Endothelial cell (in vitro differentiated cells): Measurements from ENCODE around the gene PAGE3. TPM values are rescaled to one million over a fixed set of nuclear protein-coding genes. Genes with fewer than 3 reads are reported as not detected.

Experiments
- DNase-seq: peaks from one replicate; pipeline ENCODE4 v3.0.0; 2021; ENCODE audit warnings: low spot score
- H3K27ac Mint-ChIP-seq: one replicate; pipeline ENCODE4 v1.8.0; 2021; ENCODE audit warnings: mixed read lengths, inconsistent platforms; ENCODE audit not compliant: unreplicated experiment
- H3K27me3 Mint-ChIP-seq: one replicate; pipeline ENCODE4 v1.8.0; 2021; ENCODE audit warnings: mild to moderate bottlenecking, moderate library complexity, mixed read lengths, inconsistent platforms; ENCODE audit not compliant: unreplicated experiment
- H3K36me3 Mint-ChIP-seq: one replicate; pipeline ENCODE4 v1.8.0; 2021; ENCODE audit warnings: mild to moderate bottlenecking, low read depth, mixed read lengths, inconsistent platforms; ENCODE audit not compliant: unreplicated experiment
- H3K4me1 Mint-ChIP-seq: one replicate; pipeline ENCODE4 v1.8.0; 2021; ENCODE audit warnings: mild to moderate bottlenecking, mixed read lengths, inconsistent platforms; ENCODE audit not compliant: unreplicated experiment
- H3K4me3 Mint-ChIP-seq: one replicate; pipeline ENCODE4 v1.8.0; 2021; ENCODE audit warnings: mild to moderate bottlenecking, mixed read lengths, inconsistent platforms; ENCODE audit not compliant: unreplicated experiment
- H3K9me3 Mint-ChIP-seq: one replicate; pipeline ENCODE4 v1.8.0; 2021; ENCODE audit warnings: mixed read lengths, inconsistent platforms; ENCODE audit not compliant: unreplicated experiment
- total RNA-seq: library from RNA; stranded (reverse); fragmentation: NEBNext Ultra II Directional; extraction: Animal tissue kit (Norgen Biotek cat#: 25700); gene quantifications from one replicate; pipeline ENCODE4 v1.2.1, GENCODE V29; 2021; ENCODE audit not compliant: unreplicated experiment
- TF ChIP-seq, protein P1 (sequence below): fragments of 200-600 bp; sonication (generic); IDR thresholded peaks from one replicate; pipeline ENCODE4 v1.5.0; 2021; ENCODE audit warnings: antibody characterized with exemption; ENCODE audit not compliant: unreplicated experiment

The PAGE3 gene
- total RNA-seq, 1 donor from 2014 or later, result not detected

DNA sequence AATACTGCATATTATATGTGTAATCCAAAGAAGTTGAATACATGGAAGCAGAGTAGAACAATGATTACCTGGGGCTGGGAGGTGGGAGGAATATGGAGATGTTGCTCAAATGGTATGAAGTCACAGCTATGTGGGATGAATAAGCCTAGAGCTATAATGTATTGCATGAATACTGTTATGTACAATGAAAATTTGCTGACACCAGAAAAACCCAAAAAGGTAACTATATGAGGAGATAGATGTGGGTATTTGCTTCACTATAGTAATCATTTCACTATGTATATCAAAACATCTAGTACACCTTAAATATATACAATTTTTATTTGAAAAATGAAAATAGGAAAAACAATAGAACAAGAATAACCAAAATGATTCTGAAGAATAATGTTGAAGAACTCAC is 11.2 kb downstream of the PAGE3 start:
- no peaks in the 10 kb centered on the region for H3K36me3 Mint-ChIP-seq
- no peaks in the 10 kb centered on the region for H3K9me3 Mint-ChIP-seq
- H3K4me1 Mint-ChIP-seq, result no peaks in the 10 kb centered on the region
- no peak overlapping the region for H3K4me3 Mint-ChIP-seq
- no peak overlapping the region for H3K27ac Mint-ChIP-seq
- TF ChIP-seq, protein P1, sequence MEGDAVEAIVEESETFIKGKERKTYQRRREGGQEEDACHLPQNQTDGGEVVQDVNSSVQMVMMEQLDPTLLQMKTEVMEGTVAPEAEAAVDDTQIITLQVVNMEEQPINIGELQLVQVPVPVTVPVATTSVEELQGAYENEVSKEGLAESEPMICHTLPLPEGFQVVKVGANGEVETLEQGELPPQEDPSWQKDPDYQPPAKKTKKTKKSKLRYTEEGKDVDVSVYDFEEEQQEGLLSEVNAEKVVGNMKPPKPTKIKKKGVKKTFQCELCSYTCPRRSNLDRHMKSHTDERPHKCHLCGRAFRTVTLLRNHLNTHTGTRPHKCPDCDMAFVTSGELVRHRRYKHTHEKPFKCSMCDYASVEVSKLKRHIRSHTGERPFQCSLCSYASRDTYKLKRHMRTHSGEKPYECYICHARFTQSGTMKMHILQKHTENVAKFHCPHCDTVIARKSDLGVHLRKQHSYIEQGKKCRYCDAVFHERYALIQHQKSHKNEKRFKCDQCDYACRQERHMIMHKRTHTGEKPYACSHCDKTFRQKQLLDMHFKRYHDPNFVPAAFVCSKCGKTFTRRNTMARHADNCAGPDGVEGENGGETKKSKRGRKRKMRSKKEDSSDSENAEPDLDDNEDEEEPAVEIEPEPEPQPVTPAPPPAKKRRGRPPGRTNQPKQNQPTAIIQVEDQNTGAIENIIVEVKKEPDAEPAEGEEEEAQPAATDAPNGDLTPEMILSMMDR, result no peak
- H3K27me3 Mint-ChIP-seq, result no peaks in the 10 kb centered on the region
- DNase-seq, result no peak

DNA sequence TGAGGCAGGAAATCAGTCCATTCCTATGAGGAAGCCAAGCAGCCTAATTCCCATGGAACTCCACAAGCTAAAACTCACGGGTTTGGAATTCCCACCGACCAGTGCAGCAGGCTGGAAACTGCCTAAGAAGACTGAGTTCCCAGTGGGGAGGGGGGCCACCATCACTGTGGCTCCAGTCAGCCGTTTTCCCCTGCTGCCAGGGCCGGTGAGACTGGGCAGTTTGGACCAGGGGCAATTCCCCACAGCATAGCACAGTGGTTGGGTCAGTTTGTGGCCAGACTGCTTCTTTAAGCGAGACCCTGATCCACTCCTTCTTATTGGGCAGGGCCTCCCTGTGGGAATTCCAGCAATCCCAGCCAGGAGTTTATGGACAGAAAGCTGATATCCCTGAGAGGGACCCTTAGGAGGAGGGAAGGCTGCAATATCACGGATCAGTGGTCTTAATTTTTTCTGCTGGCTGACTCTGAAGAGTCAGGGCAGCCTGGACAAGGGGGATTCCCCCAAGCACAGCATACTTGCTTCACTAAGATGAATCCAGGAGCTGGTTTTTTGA is 23.9 kb downstream of the PAGE3 start:
- H3K9me3 Mint-ChIP-seq, result no peaks in the 10 kb centered on the region
- no peaks in the 10 kb centered on the region for H3K36me3 Mint-ChIP-seq
- H3K4me1 Mint-ChIP-seq, result no peaks in the 10 kb centered on the region
- no peak overlapping the region for H3K27ac Mint-ChIP-seq
- no peaks in the 10 kb centered on the region for H3K27me3 Mint-ChIP-seq
- DNase-seq, result no peak
- H3K4me3 Mint-ChIP-seq, result no peak overlapping the region
- TF ChIP-seq, protein P1, result no peak

DNA sequence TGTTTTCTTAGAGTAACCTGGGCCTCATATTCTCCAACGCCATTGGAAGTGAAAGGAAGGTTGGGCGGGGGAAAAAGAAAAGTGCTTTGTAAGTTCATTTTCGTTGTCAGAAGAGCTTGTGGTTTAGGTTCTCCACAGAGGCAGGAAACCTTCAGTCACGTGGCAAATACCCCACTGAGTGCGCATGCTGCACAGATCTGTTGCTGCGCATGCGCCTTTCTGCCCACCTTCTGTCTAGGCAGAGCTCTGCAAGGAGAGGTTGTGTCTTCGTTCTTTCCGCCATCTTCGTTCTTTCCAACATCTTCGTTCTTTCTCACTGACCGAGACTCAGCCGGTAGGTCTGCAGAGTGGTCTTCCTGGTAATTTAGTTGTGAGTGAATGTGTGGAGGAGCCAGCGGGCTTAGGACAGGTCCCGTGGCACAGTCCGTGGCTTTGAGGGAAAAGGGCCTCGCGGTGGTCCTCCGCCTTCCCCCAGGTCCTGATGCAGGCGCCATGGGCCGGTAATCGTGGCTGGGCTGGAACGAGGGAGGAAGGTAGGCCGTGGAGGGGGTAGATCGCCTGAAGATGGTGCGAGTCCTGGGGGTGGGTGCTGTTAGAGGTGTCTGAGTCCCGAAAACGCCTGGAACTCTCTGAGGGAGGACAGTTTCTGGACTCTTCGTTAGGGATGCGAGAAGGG is 44.5 kb downstream of the PAGE3 start, which contains the start of gene PAGE5:
PAGE5 (plus strand) TSS at position 228 of the 676 bp plus-strand sequence. CDS start 1,037 bp downstream, outside the sequence.
- Mint-ChIP-seq H3K27me3 (no peaks in the 10 kb centered on the region), H3K4me1 (no peaks in the 10 kb centered on the region), H3K36me3 (no peaks in the 10 kb centered on the region), H3K27ac (no peak within 1 kb of the TSS), H3K9me3 (no peaks in the 10 kb centered on the region), H3K4me3 (no peak within 1 kb of the TSS)
- TF ChIP-seq, protein P1, result no peak
- no peak for DNase-seq

DNA sequence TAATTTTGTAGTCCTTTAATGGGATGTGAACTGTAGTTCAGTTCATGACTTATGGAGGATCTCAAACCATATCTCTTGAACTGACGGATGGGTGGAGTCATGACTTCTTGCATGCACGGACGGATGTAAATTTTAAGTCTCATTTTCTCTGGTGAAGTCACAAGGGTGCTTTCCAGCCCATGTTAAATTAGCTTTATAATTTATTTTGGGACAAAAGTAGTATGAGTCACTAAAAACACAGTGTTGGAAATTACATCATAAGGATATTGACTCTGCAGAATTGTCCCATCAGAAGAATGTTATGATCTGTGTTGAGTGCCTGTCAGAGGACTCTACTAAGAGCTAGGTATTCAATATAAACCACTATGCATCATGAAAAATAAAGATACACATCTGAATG is 51.3 kb downstream of the PAGE3 start:
- Mint-ChIP-seq H3K36me3 (no peaks in the 10 kb centered on the region), H3K9me3 (no peaks in the 10 kb centered on the region), H3K27me3 (no peaks in the 10 kb centered on the region), H3K4me3 (no peak overlapping the region), H3K4me1 (no peaks in the 10 kb centered on the region), H3K27ac (no peak overlapping the region)
- no peak for DNase-seq
- TF ChIP-seq, protein P1, result no peak

DNA sequence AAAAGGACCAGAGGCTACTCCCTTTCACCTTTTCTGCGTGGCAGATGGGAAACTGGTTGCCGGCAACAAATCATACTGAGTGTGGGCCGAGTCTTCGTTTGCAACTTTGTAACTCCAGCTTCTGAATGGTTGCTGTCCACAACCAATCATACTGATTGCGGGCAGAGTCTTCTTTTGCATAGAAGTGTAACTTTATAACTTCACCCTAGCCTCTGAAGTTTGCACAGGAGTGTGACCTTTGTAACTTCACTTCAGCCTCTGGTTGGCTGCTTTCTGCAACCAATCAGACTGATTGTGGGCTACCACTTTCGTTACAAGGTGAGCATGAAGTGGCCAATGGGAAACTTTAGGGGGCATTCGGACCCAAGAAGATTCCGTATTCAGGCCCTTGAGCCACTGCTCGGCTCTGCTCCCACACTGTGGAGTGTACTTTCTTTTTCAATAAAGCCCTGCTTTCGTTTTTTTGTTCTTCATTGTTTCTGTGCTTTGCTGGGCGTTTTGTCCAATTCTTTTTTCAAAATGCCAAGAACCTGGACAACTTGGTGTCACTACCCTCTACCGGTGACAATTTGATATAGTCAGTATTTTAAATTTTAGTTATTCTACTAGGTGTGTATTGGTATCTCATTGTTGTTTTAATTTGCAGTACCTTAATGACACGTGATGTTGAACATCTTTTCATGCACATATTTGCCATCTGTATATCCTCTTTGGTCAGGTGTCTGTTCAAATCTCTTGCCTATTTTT is 53.6 kb downstream of the PAGE3 start:
- no peaks in the 10 kb centered on the region for H3K4me1 Mint-ChIP-seq
- no peak overlapping the region for H3K27ac Mint-ChIP-seq
- DNase-seq, result no peak
- TF ChIP-seq, protein P1, result no peak
- H3K27me3 Mint-ChIP-seq, result no peaks in the 10 kb centered on the region
- H3K9me3 Mint-ChIP-seq, result no peaks in the 10 kb centered on the region
- H3K36me3 Mint-ChIP-seq, result no peaks in the 10 kb centered on the region
- H3K4me3 Mint-ChIP-seq, result no peak overlapping the region
